Measurements from ENCODE around the gene DOCK3.

DNA sequence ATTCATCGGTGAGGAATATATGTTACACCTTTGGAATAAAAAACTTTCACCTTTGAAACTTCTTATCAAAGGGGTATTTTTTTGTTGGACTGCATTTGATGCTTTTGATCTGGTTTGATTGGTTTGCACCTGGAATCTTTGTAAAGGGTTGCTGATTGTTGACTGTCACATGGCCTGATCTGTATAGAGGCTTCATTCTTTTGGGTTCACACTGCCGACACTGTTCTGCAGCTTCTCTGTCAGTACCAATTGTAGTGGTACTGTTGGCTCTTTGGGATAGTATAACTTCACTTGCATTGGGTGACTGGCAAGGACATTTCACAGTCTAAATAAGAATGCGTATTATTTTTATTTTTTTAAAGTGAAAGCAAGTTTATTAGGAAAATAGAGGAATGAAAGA, 155.7 kb downstream of the DOCK3 start:
- TF ChIP-seq, protein P1, sequence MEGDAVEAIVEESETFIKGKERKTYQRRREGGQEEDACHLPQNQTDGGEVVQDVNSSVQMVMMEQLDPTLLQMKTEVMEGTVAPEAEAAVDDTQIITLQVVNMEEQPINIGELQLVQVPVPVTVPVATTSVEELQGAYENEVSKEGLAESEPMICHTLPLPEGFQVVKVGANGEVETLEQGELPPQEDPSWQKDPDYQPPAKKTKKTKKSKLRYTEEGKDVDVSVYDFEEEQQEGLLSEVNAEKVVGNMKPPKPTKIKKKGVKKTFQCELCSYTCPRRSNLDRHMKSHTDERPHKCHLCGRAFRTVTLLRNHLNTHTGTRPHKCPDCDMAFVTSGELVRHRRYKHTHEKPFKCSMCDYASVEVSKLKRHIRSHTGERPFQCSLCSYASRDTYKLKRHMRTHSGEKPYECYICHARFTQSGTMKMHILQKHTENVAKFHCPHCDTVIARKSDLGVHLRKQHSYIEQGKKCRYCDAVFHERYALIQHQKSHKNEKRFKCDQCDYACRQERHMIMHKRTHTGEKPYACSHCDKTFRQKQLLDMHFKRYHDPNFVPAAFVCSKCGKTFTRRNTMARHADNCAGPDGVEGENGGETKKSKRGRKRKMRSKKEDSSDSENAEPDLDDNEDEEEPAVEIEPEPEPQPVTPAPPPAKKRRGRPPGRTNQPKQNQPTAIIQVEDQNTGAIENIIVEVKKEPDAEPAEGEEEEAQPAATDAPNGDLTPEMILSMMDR (IDR thresholded peaks at IDR 0.05): no peak
- TF ChIP-seq, protein P2, sequence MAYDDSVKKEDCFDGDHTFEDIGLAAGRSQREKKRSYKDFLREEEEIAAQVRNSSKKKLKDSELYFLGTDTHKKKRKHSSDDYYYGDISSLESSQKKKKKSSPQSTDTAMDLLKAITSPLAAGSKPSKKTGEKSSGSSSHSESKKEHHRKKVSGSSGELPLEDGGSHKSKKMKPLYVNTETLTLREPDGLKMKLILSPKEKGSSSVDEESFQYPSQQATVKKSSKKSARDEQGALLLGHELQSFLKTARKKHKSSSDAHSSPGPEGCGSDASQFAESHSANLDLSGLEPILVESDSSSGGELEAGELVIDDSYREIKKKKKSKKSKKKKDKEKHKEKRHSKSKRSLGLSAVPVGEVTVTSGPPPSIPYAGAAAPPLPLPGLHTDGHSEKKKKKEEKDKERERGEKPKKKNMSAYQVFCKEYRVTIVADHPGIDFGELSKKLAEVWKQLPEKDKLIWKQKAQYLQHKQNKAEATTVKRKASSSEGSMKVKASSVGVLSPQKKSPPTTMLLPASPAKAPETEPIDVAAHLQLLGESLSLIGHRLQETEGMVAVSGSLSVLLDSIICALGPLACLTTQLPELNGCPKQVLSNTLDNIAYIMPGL (CRISPR knock-in tag; IDR thresholded peaks at IDR 0.05): no peak
- TF ChIP-seq NFYB (CRISPR knock-in tag; conservative IDR thresholded peaks at IDR 0.05; ENCODE audit: low read depth): no peak
- TF ChIP-seq, protein P3, sequence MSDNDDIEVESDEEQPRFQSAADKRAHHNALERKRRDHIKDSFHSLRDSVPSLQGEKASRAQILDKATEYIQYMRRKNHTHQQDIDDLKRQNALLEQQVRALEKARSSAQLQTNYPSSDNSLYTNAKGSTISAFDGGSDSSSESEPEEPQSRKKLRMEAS (CRISPR knock-in tag; IDR thresholded peaks at IDR 0.05): no peak
- TF ChIP-seq GRHL2 (CRISPR knock-in tag; IDR thresholded peaks at IDR 0.05; ENCODE audit: insufficient replicate concordance, severe bottlenecking): no peak

Measured in WTC11 (cell line).